HFFc6 (cell line): ENCODE data around the gene OR1E2. TPM values are rescaled to one million over a fixed set of nuclear protein-coding genes. Genes with fewer than 3 reads are reported as not detected.
"Not testable (repeated sequence)": the region's sequence is repeated elsewhere in the genome, so short reads cannot be mapped to it uniquely, and the experiment has no call there.

Experiments
- DNase-seq: peaks from one replicate; pipeline ENCODE4 v3.0.0-alpha.2; 2018
- H3K27ac Mint-ChIP-seq: 2 replicates; pipeline ENCODE4 v1.8.0; 2020; ENCODE audit warnings: mild to moderate bottlenecking, mixed read lengths
- H3K27me3 Mint-ChIP-seq: 2 replicates; pipeline ENCODE4 v1.8.0; 2021; ENCODE audit warnings: mild to moderate bottlenecking, moderate library complexity, mixed read lengths; ENCODE audit not compliant: insufficient read depth
- H3K36me3 Mint-ChIP-seq: 2 replicates; pipeline ENCODE4 v1.8.0; 2021; ENCODE audit warnings: low read depth, mixed read lengths
- H3K4me1 Mint-ChIP-seq: 2 replicates; pipeline ENCODE4 v1.8.0; 2020; ENCODE audit warnings: low read depth, mixed read lengths
- H3K4me3 Mint-ChIP-seq: 2 replicates; pipeline ENCODE4 v1.8.0; 2020; ENCODE audit warnings: mild to moderate bottlenecking, moderate library complexity, mixed read lengths
- H3K9me3 Mint-ChIP-seq: 2 replicates; pipeline ENCODE4 v1.8.0; 2020; ENCODE audit warnings: mild to moderate bottlenecking, mixed read lengths
- total RNA-seq, 6 experiments: library from RNA; stranded (reverse); fragmentation: NEBNext Ultra II Directional; extraction: Animal tissue kit (Norgen Biotek cat#: 25700); gene quantifications; 2 replicates in 1 of 6; 3 replicates in 5 of 6; pipeline ENCODE4 v1.2.3, GENCODE V29; 2021
- TF ChIP-seq, protein P1 (sequence below): fragments of 200-600 bp; sonication (generic); IDR thresholded peaks from 2 replicates; pipeline ENCODE4 v1.5.0; 2021; ENCODE audit warnings: antibody characterized with exemption, mild to moderate bottlenecking

Gene OR1E2
- total RNA-seq, 6 experiments from 2014 or later: not detected

DNA sequence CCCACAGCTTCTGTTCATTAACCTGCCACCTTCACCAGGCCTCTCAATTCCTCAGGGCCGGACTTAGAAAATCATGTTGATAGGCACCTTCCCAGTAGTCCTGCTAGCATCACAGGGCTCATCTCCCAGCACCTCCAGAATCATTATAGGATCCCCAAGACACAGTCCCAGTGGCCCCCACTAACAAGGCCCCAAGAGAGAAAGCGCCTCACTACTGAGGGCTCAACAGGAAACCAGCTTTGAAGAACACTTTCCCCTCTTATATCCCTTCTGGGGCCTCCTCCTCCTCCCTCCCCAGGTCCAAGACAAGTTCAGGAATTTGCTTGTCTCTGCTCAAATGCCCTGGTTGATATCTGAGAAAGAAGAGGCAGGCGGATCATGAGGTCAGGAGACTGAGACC lies 22.6 kb downstream of the OR1E2 start, which contains the start of gene OR3A3:
Gene OR3A3 (plus strand): TSS at position 301 of the 400 bp plus-strand sequence.
- Mint-ChIP-seq H3K4me3 (no peak within 1 kb of the TSS), H3K27ac (no peak within 1 kb of the TSS), H3K9me3 (peaks cover 24% of the 10 kb centered on the region), H3K27me3 (peaks cover 5% of the 10 kb centered on the region), H3K36me3 (0 out of 2 replicates have a peak, but pooled peaks cover 4% of the 10 kb centered on the region), H3K4me1 (no peaks in the 10 kb centered on the region)
- no peak for DNase-seq
- TF ChIP-seq, protein P1, sequence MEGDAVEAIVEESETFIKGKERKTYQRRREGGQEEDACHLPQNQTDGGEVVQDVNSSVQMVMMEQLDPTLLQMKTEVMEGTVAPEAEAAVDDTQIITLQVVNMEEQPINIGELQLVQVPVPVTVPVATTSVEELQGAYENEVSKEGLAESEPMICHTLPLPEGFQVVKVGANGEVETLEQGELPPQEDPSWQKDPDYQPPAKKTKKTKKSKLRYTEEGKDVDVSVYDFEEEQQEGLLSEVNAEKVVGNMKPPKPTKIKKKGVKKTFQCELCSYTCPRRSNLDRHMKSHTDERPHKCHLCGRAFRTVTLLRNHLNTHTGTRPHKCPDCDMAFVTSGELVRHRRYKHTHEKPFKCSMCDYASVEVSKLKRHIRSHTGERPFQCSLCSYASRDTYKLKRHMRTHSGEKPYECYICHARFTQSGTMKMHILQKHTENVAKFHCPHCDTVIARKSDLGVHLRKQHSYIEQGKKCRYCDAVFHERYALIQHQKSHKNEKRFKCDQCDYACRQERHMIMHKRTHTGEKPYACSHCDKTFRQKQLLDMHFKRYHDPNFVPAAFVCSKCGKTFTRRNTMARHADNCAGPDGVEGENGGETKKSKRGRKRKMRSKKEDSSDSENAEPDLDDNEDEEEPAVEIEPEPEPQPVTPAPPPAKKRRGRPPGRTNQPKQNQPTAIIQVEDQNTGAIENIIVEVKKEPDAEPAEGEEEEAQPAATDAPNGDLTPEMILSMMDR: no peak

DNA sequence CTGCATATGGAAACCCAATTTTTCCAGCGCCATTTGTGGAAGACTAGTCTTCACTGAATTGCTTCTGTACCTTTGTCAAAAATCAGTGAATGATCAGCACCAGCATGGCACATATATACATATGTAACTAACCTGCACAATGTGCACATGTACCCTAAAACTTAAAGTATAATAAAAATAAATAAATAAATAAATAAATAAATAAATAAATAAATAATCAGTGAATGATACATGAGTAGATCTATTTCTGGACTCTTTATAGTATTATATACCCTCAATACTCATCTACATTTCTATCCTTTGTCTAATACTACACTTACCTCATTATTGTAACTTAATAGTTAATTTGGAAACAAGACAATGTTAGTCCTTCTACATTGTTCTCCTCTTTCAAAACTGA lies 29.8 kb downstream of the OR1E2 start:
- not testable (repeated sequence) for H3K27me3 Mint-ChIP-seq, H3K36me3 Mint-ChIP-seq, H3K4me3 Mint-ChIP-seq, DNase-seq, H3K4me1 Mint-ChIP-seq, H3K27ac Mint-ChIP-seq
- H3K9me3 Mint-ChIP-seq: peaks cover 21% of the 10 kb centered on the region

DNA sequence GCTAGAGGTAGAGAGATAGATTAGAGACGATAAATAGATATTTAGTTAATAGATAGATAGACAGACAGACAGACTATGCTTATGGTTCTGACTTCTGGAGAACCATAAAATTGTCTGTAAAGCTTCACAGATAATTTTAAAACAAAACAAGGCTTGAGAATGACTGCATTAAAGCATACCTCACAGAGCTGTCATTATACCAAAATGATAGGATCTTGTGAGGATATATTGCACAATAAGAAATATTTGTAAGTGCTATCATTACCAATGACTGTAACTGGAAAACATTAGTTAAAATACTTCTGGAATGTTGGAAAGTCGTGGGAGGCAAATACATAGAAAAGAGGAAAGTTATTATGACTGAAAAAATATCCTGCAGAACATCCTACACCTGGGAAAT lies 31.9 kb downstream of the OR1E2 start:
- TF ChIP-seq, protein P1: no peak
- H3K9me3 Mint-ChIP-seq: peaks cover 14% of the 10 kb centered on the region
- no peaks in the 10 kb centered on the region for H3K4me1 Mint-ChIP-seq
- no peak overlapping the region for H3K4me3 Mint-ChIP-seq
- H3K27ac Mint-ChIP-seq: no peak overlapping the region
- H3K36me3 Mint-ChIP-seq: no peaks in the 10 kb centered on the region; the same call in 1 of the 2 replicates
- no peak for DNase-seq
- no peaks in the 10 kb centered on the region for H3K27me3 Mint-ChIP-seq

DNA sequence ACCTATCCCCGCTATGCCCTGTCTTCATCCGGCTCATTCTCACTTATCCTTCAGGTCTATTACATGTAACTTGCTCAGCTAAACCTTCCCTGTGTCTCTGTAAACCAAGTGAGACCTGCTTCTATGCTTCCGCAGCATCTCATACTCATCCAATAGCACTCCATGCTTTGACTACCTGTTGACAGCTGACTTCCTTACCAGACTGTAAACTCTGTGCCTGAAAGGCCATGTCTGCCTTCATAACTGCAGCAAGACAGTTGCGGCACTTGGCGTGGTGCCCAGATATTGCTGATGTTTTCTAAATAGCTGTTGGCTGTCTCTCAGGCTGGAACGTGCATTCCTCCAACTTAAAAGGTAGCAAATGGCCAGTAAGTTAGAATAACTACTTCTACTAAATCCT lies 33.6 kb downstream of the OR1E2 start:
- TF ChIP-seq, protein P1: no peak

DNA sequence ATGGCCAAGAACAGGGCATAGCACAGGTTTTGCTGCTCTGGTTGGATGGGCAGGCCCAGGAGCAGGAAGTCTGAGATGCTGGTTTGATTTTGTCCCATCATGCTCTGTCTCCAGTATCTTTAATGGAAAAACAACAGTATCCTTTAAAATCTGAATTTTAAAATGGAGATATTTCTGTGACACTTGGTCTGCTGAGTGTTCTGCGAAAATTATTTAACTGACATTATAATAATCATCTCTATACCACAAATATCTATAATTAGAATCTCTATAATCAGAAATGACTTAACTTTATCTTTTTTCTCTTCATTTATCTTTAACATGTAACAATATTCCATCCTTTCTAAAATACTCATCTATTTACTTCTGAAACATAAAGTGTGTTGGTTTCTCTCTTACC lies 35.3 kb downstream of the OR1E2 start, which contains the start of gene OR1E1:
Gene OR1E1 (minus strand): TSS at position 101 of the 400 bp plus-strand sequence. CDS start 0 bp downstream, at position 101.
- no peaks in the 10 kb centered on the region for H3K27me3 Mint-ChIP-seq
- H3K4me3 Mint-ChIP-seq: no peak within 1 kb of the TSS
- H3K9me3 Mint-ChIP-seq: peaks cover 26% of the 10 kb centered on the region
- TF ChIP-seq, protein P1: no peak
- H3K27ac Mint-ChIP-seq: no peak within 1 kb of the TSS
- DNase-seq: no peak
- no peaks in the 10 kb centered on the region for H3K4me1 Mint-ChIP-seq
- H3K36me3 Mint-ChIP-seq: no peaks in the 10 kb centered on the region; the same call in 1 of the 2 replicates

More for the DNA sequence above, 33.6 kb downstream of the OR1E2 start:
- no peaks in the 10 kb centered on the region for H3K4me1 Mint-ChIP-seq
- no peak overlapping the region for H3K4me3 Mint-ChIP-seq
- no peak overlapping the region for H3K27ac Mint-ChIP-seq
- no peak for DNase-seq
- H3K27me3 Mint-ChIP-seq: no peaks in the 10 kb centered on the region
- H3K36me3 Mint-ChIP-seq: no peaks in the 10 kb centered on the region; the same call in 1 of the 2 replicates
- H3K9me3 Mint-ChIP-seq: peaks cover 19% of the 10 kb centered on the region

DNA sequence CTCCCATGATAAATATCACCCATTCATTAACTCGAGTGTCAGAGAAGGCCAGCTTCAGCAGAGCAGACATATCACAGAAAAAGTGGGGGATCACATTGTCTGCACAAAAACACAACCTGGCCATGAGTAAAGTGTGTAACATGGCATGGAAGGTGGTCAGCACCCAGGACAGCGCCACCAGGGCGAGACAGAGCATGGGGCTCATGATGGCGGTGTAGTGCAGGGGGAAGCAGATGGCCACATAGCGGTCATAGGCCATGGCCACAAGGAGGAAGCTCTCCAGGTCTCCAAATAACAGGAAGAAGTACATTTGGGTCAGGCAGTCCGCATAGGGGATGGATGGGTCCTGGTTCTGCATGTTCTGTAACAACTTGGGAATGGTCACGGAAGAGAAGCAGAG lies 35.8 kb downstream of the OR1E2 start:
- not testable (repeated sequence) for H3K27ac Mint-ChIP-seq, H3K27me3 Mint-ChIP-seq, H3K36me3 Mint-ChIP-seq, DNase-seq, H3K4me3 Mint-ChIP-seq, H3K4me1 Mint-ChIP-seq
- H3K9me3 Mint-ChIP-seq: peaks cover 26% of the 10 kb centered on the region

DNA sequence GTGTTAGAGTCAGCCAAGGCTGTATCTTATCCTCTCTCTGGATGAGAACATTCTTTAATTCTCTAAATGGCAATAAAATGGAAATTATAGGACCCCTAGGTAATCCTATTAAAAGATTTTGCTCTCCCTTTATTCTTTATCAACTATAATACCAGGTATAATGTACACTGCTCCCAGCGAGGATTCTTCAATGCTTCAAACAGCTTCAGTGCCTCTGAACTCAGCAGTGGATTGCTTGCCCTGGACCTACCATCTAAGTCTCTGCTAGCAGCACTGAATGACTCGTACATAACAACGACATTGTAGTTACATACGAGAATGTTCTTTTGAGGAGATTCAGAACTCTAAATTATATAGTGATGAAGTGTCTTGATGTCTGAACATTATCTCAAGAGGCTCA lies 43.9 kb downstream of the OR1E2 start:
- Mint-ChIP-seq H3K4me3 (no peak overlapping the region), H3K27me3 (no peaks in the 10 kb centered on the region), H3K9me3 (peaks cover 32% of the 10 kb centered on the region)

More for the DNA sequence above, 43.9 kb downstream of the OR1E2 start:
- Mint-ChIP-seq H3K27ac (no peak overlapping the region), H3K4me1 (no peaks in the 10 kb centered on the region), H3K36me3 (peaks cover 5% of the 10 kb centered on the region; the same call in 1 of the 2 replicates)
- no peak for DNase-seq
- TF ChIP-seq, protein P1: no peak
